Rectal smooth muscle tissue (tissue), 1 donor: Measurements from ENCODE around the gene RNF26.
A peak's percentile ranks its signal among the peaks of the same experiment; 100 is the strongest.

Experiments
- H3K27ac ChIP-seq: one replicate; pipeline ENCODE4 v1.7.0; 2013; ENCODE audit warnings: low read depth, low read length, inconsistent platforms
- H3K27me3 ChIP-seq: one replicate; pipeline ENCODE4 v1.7.0; 2013; ENCODE audit warnings: low read length; ENCODE audit not compliant: control insufficient read depth, insufficient read depth
- H3K36me3 ChIP-seq: one replicate; pipeline ENCODE4 v1.7.0; 2013; ENCODE audit warnings: low read length; ENCODE audit not compliant: control insufficient read depth, insufficient read depth
- H3K4me1 ChIP-seq: one replicate; pipeline ENCODE4 v1.7.0; 2013; ENCODE audit warnings: low read length; ENCODE audit not compliant: control insufficient read depth, insufficient read depth
- H3K4me3 ChIP-seq: one replicate; pipeline ENCODE4 v1.7.0; 2013; ENCODE audit warnings: low read length
- H3K9ac ChIP-seq: one replicate; pipeline ENCODE4 v1.7.0; 2013; ENCODE audit warnings: low read length

The RNF26 gene

DNA sequence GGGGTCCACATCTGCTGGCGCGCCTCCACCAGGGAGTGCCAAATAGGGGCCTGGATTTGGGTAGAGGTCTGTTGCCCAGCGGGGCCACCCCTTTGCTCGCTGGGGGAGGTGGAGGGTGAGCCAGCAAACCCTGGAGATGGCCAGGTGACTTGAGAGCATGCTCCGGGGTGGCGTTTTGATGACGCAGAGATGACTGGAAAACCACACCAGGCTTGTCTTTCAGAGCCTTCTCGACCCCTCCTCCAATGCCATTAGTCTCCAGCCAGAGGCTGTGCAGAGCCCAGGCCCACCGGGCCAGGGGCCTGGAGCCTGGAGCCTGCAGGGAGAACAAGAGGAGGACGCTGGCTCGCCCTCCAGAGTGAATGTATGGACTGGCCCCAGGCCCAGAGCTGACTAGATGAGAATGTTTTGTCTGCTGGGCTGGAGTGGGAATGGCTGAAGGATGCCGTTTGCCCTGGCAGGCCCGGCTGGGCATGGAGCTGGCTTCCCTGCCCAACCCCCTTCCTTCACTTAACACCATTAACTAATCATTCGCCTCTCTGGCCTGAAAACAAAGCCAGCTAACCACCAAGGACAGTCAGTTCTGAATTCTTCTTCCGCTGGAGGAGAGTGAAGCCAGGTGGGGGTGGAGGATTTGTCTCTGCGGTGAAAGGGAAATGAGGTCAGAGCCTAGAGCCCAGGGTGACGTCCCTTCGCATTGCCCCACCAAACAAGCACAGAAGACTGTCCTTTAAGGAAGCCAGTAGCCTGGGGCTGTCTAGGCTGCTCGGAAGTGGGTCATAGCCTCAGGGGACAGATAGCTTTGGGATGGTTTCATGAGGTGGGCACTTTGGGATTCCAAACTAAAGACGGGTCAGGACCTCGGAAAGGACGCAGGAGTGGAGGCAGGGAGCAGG, 15.8 kb upstream of the RNF26 start:
- peak overlapping the region; percentile 91 for H3K27ac ChIP-seq
- no peak overlapping the region for H3K4me3 ChIP-seq
- H3K27me3 ChIP-seq = peaks cover 3% of the 10 kb centered on the region
- H3K4me1 ChIP-seq = peaks cover 43% of the 10 kb centered on the region
- peaks cover 4% of the 10 kb centered on the region for H3K36me3 ChIP-seq
- H3K9ac ChIP-seq = no peak overlapping the region

DNA sequence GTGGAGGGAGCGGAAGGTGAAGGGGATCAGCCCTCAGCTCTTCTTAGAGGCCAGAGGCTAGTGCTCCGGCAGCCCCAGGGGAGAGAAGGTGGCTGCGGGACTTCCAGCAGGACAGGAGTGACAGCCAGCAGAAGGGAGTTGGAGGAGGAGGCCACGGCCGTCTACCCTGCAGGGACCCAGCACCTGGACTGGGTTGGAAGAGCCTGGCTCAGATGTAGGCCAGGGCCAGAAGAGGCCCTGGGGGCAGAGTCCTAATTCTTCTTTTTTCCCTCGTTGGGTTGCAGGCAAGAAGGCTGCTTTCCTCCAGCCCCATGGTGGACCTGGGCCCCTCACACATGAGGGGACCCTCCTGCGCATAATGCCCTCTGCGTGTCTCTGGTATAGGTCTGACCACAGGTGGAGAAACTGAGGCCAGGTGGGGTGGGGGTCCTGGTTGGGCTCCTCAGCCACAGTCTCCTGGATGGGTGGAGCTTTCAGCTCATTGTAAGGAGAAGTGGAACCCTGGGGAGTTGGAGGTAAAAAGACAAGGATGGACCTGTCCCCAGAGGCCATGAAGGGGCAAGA, 15.1 kb upstream of the RNF26 start:
- peaks cover 43% of the 10 kb centered on the region for H3K4me1 ChIP-seq
- no peak overlapping the region for H3K4me3 ChIP-seq
- H3K27me3 ChIP-seq = peaks cover 3% of the 10 kb centered on the region
- H3K27ac ChIP-seq = peak overlapping the region; percentile 91
- H3K36me3 ChIP-seq = peaks cover 4% of the 10 kb centered on the region
- no peak overlapping the region for H3K9ac ChIP-seq

DNA sequence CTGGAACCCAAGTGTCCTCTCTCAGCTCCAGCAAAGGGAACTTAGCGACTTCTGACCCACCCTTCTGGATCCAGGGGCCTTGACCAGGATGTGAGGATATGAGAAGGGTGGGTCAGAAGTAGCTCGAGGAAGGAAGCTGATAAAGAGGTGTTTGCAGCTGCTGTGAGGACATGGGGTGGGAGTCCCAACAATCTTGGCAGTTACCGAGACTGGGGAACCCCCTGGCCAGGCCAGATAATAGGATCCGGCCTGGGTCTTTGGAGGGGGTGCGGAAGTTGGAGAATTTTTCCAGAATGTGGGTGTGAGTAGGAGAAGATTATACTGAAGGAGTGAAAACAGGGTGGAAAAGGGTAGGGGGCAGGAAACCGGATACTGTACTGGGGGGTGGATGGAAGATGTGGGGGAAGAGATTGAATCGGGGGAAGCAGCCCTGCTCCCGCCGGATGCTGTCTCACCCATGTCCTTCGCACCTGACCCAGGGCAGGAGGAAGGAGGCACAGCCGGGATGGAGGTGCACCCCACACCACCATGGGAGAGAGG, 14.6 kb upstream of the RNF26 start:
- Histone ChIP-seq H3K9ac (no peak overlapping the region), H3K4me1 (peaks cover 42% of the 10 kb centered on the region), H3K27me3 (peaks cover 3% of the 10 kb centered on the region), H3K4me3 (no peak overlapping the region), H3K27ac (peak overlapping the region; percentile 91), H3K36me3 (no peaks in the 10 kb centered on the region)

DNA sequence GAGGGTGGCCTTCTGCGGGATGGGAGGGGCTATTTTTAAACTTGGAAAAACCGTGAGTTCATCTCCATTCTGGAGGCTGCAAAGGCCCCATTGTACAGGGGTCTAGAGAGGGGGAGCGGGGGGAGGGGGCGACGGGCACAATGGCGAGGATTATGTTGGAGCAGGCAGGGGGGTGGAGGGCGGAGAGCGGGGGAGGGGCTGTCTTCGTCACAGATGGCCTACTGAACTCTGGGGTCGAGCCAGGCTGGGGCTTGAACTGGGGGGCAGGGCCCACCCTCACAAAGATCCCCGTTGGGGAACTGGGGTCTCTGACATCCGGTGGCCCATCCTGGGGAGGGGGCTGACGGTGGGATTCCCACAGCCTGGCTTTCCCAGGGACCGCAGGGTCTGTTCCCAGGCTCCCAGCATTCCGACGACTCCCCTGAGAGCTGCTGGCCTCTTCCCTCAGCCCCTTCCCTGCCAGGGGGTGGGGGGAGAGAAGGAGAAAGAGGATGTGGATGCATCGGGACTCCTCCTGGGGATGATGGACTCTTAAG, 14.0 kb upstream of the RNF26 start:
- Histone ChIP-seq H3K4me1 (peaks cover 40% of the 10 kb centered on the region), H3K27me3 (peaks cover 2% of the 10 kb centered on the region), H3K4me3 (peak overlapping the region; percentile 66), H3K9ac (peak overlapping the region; percentile 45), H3K36me3 (no peaks in the 10 kb centered on the region), H3K27ac (peak overlapping the region; percentile 91)

DNA sequence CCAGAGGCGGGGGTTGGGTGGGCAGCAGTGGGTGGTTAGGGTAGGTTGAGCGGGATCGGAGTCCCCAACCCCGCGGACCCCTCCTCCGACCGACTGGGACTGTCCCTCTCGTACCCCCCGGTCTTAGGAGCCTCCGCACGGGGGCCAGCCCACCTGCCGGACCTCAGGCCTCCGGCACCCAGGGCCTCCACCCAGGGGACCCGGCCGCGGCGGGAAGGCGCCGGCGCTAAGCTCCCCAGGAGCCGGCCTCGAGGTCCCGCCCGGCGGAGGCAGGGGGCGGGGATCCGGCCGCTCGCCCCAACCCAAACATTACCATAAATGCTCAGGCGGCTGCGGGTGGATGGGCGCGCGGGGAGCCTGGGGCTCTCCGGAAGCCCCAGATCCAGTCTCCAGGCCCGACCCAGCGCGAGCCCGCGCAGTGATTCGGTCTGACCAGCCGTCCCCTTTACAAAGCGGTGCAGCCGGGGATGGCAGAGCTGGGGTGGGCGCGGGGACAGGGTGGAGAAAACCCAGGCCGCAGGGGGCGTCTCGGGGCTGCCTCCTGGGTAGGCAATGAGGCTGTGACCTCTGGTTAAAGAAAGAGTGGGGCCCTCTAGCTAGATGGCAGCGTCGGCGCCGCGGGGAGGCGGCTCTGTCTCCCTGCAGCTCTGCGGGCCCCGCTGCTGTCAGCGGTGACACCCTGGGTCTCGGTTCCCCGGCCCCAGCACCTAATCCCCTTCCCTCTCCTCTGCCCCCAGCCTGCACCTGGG, 13.4 kb upstream of the RNF26 start:
- H3K4me1 ChIP-seq = peaks cover 37% of the 10 kb centered on the region
- peak overlapping the region; percentile 91 for H3K27ac ChIP-seq

DNA sequence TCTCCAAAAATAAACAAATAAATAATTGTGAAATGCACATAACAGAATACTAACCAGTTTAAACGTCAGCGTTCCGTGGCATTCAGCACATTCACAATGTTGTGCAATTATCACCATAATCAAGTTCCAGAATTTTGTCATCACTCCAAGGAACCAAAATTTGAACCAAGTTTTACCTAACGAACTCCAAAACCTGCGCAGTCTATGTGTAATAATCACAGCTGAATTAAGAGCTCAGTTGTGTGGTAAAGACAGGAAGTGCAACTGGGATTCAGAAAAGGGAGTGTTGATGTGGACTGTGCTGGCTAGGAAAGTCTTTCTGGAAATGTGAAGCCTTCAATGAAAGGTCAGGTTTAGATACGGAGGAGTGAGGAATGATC, 12.0 kb upstream of the RNF26 start:
- Histone ChIP-seq H3K4me3 (no peak overlapping the region), H3K9ac (no peak overlapping the region), H3K4me1 (peaks cover 36% of the 10 kb centered on the region), H3K27ac (peak overlapping the region; percentile 91), H3K36me3 (no peaks in the 10 kb centered on the region), H3K27me3 (no peaks in the 10 kb centered on the region)

More for the DNA sequence above, 13.4 kb upstream of the RNF26 start:
- Histone ChIP-seq H3K4me3 (peak overlapping the region; percentile 66), H3K9ac (peak overlapping the region; percentile 76), H3K36me3 (no peaks in the 10 kb centered on the region), H3K27me3 (no peaks in the 10 kb centered on the region)

DNA sequence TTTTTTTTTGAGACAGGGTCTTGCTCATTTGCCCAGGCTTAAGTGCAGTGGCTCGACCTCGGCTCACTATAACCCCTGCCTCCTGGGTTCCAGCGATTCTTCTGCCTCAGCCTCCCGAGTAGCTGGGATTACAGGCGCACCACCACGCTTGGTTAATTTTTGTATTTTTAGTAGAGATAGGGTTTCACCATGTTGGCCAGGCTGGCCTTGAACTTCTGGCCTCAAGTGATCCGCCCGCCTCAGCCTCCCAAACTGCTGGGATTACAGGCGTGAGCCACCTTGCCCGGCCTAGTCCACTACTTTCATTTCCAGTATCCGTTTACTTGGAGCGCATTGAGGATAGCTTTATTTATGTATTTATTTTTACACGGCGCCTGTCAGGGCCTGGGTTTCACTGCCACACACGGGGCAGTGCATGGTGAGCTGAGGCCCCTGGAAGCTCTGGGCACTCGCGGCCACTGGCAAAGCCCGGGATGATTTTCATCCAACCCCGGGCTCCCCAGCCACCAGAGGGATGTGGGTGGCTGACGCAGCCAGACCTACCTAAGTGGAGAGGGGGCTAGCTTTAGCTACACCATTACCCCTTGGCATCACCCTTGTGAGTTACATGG, 11.3 kb upstream of the RNF26 start:
- H3K9ac ChIP-seq = no peak overlapping the region
- no peak overlapping the region for H3K4me3 ChIP-seq
- no peaks in the 10 kb centered on the region for H3K36me3 ChIP-seq
- no peaks in the 10 kb centered on the region for H3K27me3 ChIP-seq
- H3K4me1 ChIP-seq = peaks cover 29% of the 10 kb centered on the region
- no peak overlapping the region for H3K27ac ChIP-seq

DNA sequence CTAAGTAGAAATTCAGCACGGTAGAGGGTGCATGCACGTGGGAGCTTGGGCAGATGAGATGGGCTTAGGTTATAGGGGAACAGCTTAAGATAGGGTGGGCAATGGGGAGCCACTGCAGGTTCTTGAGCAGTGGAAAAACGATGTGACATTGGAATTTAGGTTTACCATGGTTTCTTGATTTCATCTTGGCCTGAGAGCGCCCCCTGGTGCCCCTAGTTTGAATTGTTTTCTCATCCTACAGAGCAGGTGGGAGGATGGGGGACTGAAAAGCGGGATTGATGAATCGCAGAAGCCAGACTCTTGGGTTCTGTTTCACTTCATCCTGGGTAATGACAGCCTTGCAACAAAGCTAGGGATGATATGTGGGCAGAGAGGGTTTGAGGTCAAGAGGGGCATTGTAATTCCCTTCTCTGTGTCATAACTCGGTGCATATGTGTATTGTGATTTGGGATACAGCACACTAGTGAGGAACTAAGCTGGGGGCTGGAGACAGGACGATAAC, 10.7 kb upstream of the RNF26 start:
- Histone ChIP-seq H3K9ac (no peak overlapping the region), H3K27me3 (no peaks in the 10 kb centered on the region), H3K4me3 (no peak overlapping the region), H3K27ac (no peak overlapping the region), H3K4me1 (peaks cover 24% of the 10 kb centered on the region), H3K36me3 (no peaks in the 10 kb centered on the region)

DNA sequence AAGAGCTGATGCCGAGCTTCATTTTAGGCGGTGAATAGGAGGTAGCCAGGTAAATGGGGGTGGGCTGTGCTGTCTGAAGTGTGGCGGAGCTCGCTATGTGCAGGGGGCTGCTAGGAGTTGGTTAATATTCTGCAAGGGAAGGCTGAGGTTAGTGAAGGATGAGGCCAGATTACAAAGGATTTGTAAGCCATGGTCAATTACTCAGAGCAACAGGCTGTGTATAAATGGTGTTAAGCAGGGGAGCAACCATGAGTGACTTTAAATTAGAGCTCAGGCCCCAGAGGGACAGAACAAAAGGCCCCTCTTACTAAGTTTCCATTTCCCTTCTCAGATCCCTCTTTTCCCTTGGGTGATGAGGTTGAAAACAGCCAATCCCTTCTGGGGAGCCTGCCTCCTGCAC, 10.1 kb upstream of the RNF26 start:
- no peak overlapping the region for H3K4me3 ChIP-seq
- H3K9ac ChIP-seq = no peak overlapping the region
- peaks cover 17% of the 10 kb centered on the region for H3K4me1 ChIP-seq
- no peaks in the 10 kb centered on the region for H3K36me3 ChIP-seq
- no peak overlapping the region for H3K27ac ChIP-seq
- no peaks in the 10 kb centered on the region for H3K27me3 ChIP-seq

DNA sequence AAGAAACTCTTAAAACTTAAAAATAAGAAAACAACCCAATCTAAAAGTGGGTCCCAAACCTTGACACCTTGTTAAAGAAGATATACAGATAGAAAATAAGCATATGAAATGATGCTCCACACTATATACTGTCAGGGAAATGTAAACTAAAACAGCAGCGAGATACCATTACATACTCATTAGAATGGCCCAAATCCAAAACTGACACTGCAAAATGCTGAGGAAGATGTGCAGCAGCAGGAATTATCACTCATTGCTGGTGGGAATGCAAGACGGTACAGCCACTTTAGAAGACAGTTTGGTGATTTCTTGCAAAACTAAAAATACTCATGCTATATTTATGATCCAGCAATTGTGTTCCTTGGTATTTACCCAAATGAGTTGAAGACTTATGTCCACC, 5.0 kb upstream of the RNF26 start:
- H3K27me3 ChIP-seq = no peaks in the 10 kb centered on the region
- H3K27ac ChIP-seq = no peak overlapping the region
- H3K4me3 ChIP-seq = no peak overlapping the region
- no peaks in the 10 kb centered on the region for H3K4me1 ChIP-seq
- no peaks in the 10 kb centered on the region for H3K36me3 ChIP-seq
- no peak overlapping the region for H3K9ac ChIP-seq

DNA sequence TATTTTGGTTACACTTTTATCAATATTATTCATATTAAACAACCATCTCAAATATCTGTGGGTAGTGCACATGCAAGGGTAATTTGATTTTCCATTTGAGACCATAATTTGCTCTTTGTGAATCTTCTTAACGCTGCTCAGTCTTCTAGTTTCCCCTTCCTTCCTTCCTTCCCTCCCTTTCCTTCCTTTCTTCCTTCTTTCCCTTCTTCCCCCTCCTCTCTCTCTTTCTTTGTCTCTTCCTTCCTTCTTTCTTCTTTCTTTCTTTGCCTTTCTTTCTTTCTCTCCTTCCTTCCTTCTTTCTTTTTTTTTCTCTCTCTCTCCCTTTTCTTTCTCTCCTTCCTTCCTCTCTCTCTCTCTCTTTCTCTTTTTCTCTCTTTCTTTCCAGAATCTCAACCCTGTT, 4.1 kb upstream of the RNF26 start:
- no peak overlapping the region for H3K9ac ChIP-seq

More for the DNA sequence above, 4.1 kb upstream of the RNF26 start:
- Histone ChIP-seq H3K27ac (no peak overlapping the region), H3K27me3 (no peaks in the 10 kb centered on the region), H3K4me1 (peaks cover 4% of the 10 kb centered on the region), H3K36me3 (no peaks in the 10 kb centered on the region), H3K4me3 (no peak overlapping the region)
